Lung (tissue), 12 donors: Measurements from ENCODE around the gene RPL10A. TPM values are rescaled to one million over a fixed set of nuclear protein-coding genes. Genes with fewer than 3 reads are reported as not detected.
A peak's percentile ranks its signal among the peaks of the same experiment; 100 is the strongest.

Experiments used
- ATAC-seq: fragments of 200-7000 bp; cut with Tn5 transposase; one replicate; pipeline ENCODE4 v1.9.1; 2020; ENCODE audit warnings: moderate number of reproducible peaks; ENCODE audit not compliant: insufficient read depth, low FRiP score
- DNase-seq, 3 donors: peaks; one replicate each; pipeline ENCODE4 v3.0.0-alpha.2; 2013 to 2017
- H3K27ac ChIP-seq, 2 donors: one replicate each; pipeline ENCODE4 v1.5.1; 2013; ENCODE audit warnings: mild to moderate bottlenecking in 2 of 2, moderate library complexity in 2 of 2, control low read depth in 1 of 2, inconsistent platforms in 1 of 2, low read depth in 1 of 2, low read length in 1 of 2
- H3K27me3 ChIP-seq, 3 donors: one replicate each; pipeline ENCODE4 v1.5.1; 2013; ENCODE audit warnings: low read length in 2 of 3; ENCODE audit not compliant: control insufficient read depth in 3 of 3, insufficient read depth in 3 of 3
- H3K36me3 ChIP-seq, 4 donors: one replicate each; pipeline ENCODE4 v1.5.1; 2013; ENCODE audit warnings: low read length in 4 of 4, mild to moderate bottlenecking in 1 of 4, moderate library complexity in 1 of 4; ENCODE audit not compliant: control insufficient read depth in 4 of 4, insufficient read depth in 4 of 4
- H3K4me1 ChIP-seq, 5 donors: one replicate each; pipeline ENCODE4 v1.5.1; 2013; ENCODE audit warnings: low read length in 5 of 5, mild to moderate bottlenecking in 2 of 5, moderate library complexity in 1 of 5; ENCODE audit not compliant: control insufficient read depth in 5 of 5, insufficient read depth in 5 of 5
- H3K4me3 ChIP-seq: one replicate; pipeline ENCODE4 v1.5.1; 2013; ENCODE audit warnings: mild to moderate bottlenecking, control low read depth, moderate library complexity
- H3K9ac ChIP-seq, 2 donors: one replicate each; pipeline ENCODE4 v1.5.1; 2013; ENCODE audit warnings: low read length in 2 of 2, control low read depth in 1 of 2; ENCODE audit not compliant: insufficient read depth in 1 of 2
- H3K9me3 ChIP-seq, 4 donors: one replicate each; pipeline ENCODE4 v1.5.1; 2013; ENCODE audit warnings: low read length in 3 of 4, mild to moderate bottlenecking in 1 of 4, moderate library complexity in 1 of 4; ENCODE audit not compliant: control insufficient read depth in 4 of 4, insufficient read depth in 3 of 4
- WGBS, 2 donors: extraction: QIAGEN DNeasy Blood & Tissue Kit; methylation state at CpG; one replicate each; pipeline ENCODE4 v1.1.7; 2013; 5-methylcytosine and 5-hydroxymethylcytosine counted together
- polyA plus RNA-seq, 2 donors: library from polyadenylated mRNA; stranded (reverse); fragments of 200-250 nt; gene quantifications; one replicate each; pipeline ENCODE4 v1.2.1, GENCODE V29; 2013
- total RNA-seq, 2 donors: library from RNA; depleted of rRNA in 1 of 2; stranded (reverse); fragments of >200 nt in 1 of 2; gene quantifications; one replicate each; pipeline ENCODE4 v1.2.1, GENCODE V29; 2014 to 2021
- TF ChIP-seq, protein P1 (sequence below): IDR thresholded peaks from 2 replicates; pipeline ENCODE4 v1.5.1; 2012; ENCODE audit warnings: mild to moderate bottlenecking; ENCODE audit errors: control extremely low read depth, extremely low read depth
- donor health status: control.
- donor health status: control.
- donor health status: Bipolar disorder and iron deficiency.
- donor health status: healthy.
- donor health status: DM: yes; HTN: yes; CAD: no.

The RPL10A gene
- total and polyA plus RNA-seq, 4 donors = 986 to 1,885 (median 1,426) TPM

GRCh38 chr6:35484921-35485392, 16.8 kb downstream of the RPL10A start:
- Histone ChIP-seq H3K4me1 (peaks cover 5 to 31% (median 23%) of the 10 kb centered on the region in 5 donors), H3K27me3 (no peaks in the 10 kb centered on the region), H3K36me3 (peaks cover 0 to 10% (median 5%) of the 10 kb centered on the region in 4 donors), H3K9ac (no peak overlapping the region), H3K27ac (peak overlapping the region in 1 of 2 donors; percentile 93), H3K9me3 (no peaks in the 10 kb centered on the region), H3K4me3 (no peak overlapping the region)
- WGBS, 2 donors = 85 to 90% methylated on average over 7 of the region's 7 CpGs
- TF ChIP-seq, protein P1, sequence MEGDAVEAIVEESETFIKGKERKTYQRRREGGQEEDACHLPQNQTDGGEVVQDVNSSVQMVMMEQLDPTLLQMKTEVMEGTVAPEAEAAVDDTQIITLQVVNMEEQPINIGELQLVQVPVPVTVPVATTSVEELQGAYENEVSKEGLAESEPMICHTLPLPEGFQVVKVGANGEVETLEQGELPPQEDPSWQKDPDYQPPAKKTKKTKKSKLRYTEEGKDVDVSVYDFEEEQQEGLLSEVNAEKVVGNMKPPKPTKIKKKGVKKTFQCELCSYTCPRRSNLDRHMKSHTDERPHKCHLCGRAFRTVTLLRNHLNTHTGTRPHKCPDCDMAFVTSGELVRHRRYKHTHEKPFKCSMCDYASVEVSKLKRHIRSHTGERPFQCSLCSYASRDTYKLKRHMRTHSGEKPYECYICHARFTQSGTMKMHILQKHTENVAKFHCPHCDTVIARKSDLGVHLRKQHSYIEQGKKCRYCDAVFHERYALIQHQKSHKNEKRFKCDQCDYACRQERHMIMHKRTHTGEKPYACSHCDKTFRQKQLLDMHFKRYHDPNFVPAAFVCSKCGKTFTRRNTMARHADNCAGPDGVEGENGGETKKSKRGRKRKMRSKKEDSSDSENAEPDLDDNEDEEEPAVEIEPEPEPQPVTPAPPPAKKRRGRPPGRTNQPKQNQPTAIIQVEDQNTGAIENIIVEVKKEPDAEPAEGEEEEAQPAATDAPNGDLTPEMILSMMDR = no peak
- ATAC-seq = no peak
- no peak for DNase-seq

DNA sequence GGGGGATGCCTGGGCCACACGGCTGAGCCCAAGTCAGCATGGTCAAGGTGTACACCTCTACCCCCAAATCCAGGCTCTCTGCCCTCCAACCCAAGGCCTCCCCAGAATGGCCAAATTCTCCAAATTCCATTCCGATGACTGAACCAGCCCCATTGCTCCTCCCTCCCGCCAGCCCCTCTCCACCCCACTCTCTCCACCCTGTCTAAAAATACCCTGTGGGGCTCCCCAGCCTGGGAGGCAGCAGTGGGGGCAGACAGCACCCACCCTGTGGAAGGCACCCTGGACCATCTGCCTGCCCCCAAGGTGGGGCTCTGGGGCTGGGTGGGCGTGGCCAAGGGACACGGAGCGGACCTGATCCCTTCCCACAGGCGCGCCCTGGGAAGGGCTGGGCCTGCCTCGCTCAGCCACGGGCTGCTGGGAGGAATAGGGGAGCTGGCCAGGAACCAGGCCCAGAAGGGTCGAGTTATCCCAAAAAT, 17.2 kb downstream of the RPL10A start:
- no peaks in the 10 kb centered on the region for H3K9me3 ChIP-seq
- ATAC-seq (peak; percentile 46), DNase-seq (peak in 2 of 3 donors; percentile 56 to 63)
- whole genome bisulfite sequencing, 2 donors = 57 to 78% methylated on average over 11 of the region's 11 CpGs
- TF ChIP-seq, protein P1 = no peak
- H3K4me3 ChIP-seq = no peak overlapping the region
- peaks cover 6 to 34% (median 24%) of the 10 kb centered on the region in 5 donors for H3K4me1 ChIP-seq
- H3K27me3 ChIP-seq = no peaks in the 10 kb centered on the region
- H3K36me3 ChIP-seq = peaks cover 0 to 10% (median 5%) of the 10 kb centered on the region in 4 donors
- peak overlapping the region in 1 of 2 donors; percentile 55 for H3K9ac ChIP-seq
- H3K27ac ChIP-seq = peak overlapping the region in 1 of 2 donors; percentile 93

DNA sequence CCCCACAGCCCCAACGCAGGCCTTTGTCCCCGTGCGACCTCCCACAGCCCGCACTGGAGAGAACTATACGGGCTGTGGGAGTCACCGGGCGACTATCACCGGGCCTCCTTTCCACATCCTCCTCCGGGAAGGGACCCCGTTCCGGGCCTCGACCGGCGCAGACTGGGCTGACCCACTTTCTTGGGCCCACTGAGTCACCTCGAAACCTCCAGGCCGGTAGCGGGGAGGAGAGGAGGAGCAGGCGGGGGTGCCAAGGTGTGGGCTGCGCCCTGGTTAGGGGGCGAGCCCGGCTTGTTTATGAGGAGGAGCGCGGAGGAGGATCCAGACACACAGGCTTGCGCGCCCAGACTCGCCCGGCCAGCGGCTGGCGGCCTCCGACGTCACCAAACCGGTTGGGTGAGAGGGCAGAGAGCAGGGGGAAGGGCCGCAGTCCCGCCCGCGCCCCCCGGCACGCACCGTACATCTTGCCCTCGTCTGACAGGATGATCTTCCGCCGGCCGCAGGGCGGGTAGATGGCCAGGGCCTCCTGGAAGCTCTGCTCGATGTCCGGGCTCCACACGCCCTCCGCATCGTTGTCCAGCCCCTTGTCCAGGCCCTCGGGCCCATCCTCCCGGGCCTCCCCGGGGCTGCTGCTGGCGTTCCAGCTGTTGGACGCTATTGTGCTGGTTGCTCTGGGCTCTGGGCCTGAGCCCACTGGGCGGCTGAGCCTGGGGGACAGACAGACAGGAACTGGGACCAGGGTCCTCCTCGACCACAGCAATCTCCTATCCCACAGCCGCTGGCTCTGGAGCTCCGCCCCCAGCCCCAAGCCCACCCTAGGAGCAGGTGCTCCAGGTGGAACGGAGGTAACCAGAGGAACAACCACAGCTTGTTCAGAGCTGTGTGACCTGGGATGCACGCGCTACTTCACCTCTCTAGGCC, 18.1 kb downstream of the RPL10A start:
- H3K4me1 ChIP-seq = peaks cover 6 to 43% (median 24%) of the 10 kb centered on the region in 5 donors
- peak; percentile 61 to 82 (median 77) for DNase-seq
- TF ChIP-seq, protein P1 = no peak
- H3K36me3 ChIP-seq = peaks cover 0 to 10% (median 5%) of the 10 kb centered on the region in 4 donors
- no peak overlapping the region for H3K4me3 ChIP-seq
- H3K9me3 ChIP-seq = no peaks in the 10 kb centered on the region
- no peaks in the 10 kb centered on the region for H3K27me3 ChIP-seq
- peak overlapping the region in 1 of 2 donors; percentile 93 for H3K27ac ChIP-seq
- 64 to 80% methylated on average over 59 to 61 of the region's 61 CpGs for WGBS, 2 donors
- peak overlapping the region in 1 of 2 donors; percentile 55 for H3K9ac ChIP-seq
- peak; percentile 49 for ATAC-seq
